DND-41 (cell line): ENCODE data around the gene R3HDM4.

Experiments
- ATAC-seq: fragments of 200-7000 bp; cut with Tn5 transposase; 3 replicates; pipeline ENCODE4 v1.9.1; 2021; ENCODE audit warnings: low read depth; ENCODE audit not compliant: insufficient read depth
- DNase-seq: peaks from one replicate; pipeline ENCODE4 v3.0.0-alpha.2; 2020
- H2AFZ ChIP-seq: 2 replicates; pipeline ENCODE4 v1.6.0; 2012; ENCODE audit warnings: low read depth, low read length
- H3K27ac ChIP-seq: 2 replicates; pipeline ENCODE4 v1.5.1; 2012; ENCODE audit warnings: low read length, inconsistent platforms
- H3K27me3 ChIP-seq: fragments of 200-600 bp; sonication (generic); 2 replicates; pipeline ENCODE4 v1.6.0; 2012; ENCODE audit warnings: low read length, mild to moderate bottlenecking, inconsistent platforms; ENCODE audit not compliant: insufficient read depth, poor library complexity
- H3K36me3 ChIP-seq: 2 replicates; pipeline ENCODE4 v1.5.1; 2012; ENCODE audit warnings: low read length, inconsistent platforms; ENCODE audit not compliant: insufficient read depth
- H3K4me1 ChIP-seq: 2 replicates; pipeline ENCODE4 v1.5.1; 2012; ENCODE audit warnings: mild to moderate bottlenecking, low read length; ENCODE audit not compliant: insufficient read depth
- H3K4me2 ChIP-seq: 2 replicates; pipeline ENCODE4 v1.6.0; 2012; ENCODE audit warnings: mild to moderate bottlenecking, moderate library complexity, low read length, inconsistent platforms; ENCODE audit not compliant: insufficient read depth
- H3K4me3 ChIP-seq, 2 experiments: fragments of 200-600 bp in 1 of 2; shearing (Covaris generic) in 1 of 2; 2 replicates each; pipeline ENCODE4 v1.5.1; 2012 to 2016; ENCODE audit warnings: inconsistent platforms in 2 of 2, low read length in 2 of 2, mild to moderate bottlenecking in 2 of 2, low read depth in 1 of 2, moderate library complexity in 1 of 2
- H3K79me2 ChIP-seq: 2 replicates; pipeline ENCODE4 v1.6.0; 2012; ENCODE audit warnings: low read length, inconsistent platforms; ENCODE audit not compliant: insufficient read depth
- H3K9ac ChIP-seq: 2 replicates; pipeline ENCODE4 v1.6.0; 2012; ENCODE audit warnings: low read depth, mild to moderate bottlenecking, inconsistent platforms, low read length, moderate library complexity
- H3K9me3 ChIP-seq: 2 replicates; pipeline ENCODE4 v1.5.1; 2012; ENCODE audit warnings: low read length, moderate library complexity, mild to moderate bottlenecking, inconsistent platforms; ENCODE audit not compliant: insufficient read depth, severe bottlenecking
- H4K20me1 ChIP-seq: 2 replicates; pipeline ENCODE4 v1.6.0; 2012; ENCODE audit warnings: low read length; ENCODE audit not compliant: insufficient read depth
- EZH2 ChIP-seq: IDR thresholded peaks from 3 replicates; pipeline ENCODE4 v1.6.1; 2012; ENCODE audit warnings: borderline replicate concordance, low read depth, mild to moderate bottlenecking, moderate library complexity, low read length, inconsistent platforms; ENCODE audit not compliant: severe bottlenecking
- TF ChIP-seq, protein P1 (sequence below): IDR thresholded peaks from 2 replicates; pipeline ENCODE4 v1.5.1; 2012; ENCODE audit warnings: borderline replicate concordance, low read length, moderate library complexity, mild to moderate bottlenecking; ENCODE audit not compliant: poor library complexity, severe bottlenecking; ENCODE audit errors: extremely low read depth

The R3HDM4 gene

DNA sequence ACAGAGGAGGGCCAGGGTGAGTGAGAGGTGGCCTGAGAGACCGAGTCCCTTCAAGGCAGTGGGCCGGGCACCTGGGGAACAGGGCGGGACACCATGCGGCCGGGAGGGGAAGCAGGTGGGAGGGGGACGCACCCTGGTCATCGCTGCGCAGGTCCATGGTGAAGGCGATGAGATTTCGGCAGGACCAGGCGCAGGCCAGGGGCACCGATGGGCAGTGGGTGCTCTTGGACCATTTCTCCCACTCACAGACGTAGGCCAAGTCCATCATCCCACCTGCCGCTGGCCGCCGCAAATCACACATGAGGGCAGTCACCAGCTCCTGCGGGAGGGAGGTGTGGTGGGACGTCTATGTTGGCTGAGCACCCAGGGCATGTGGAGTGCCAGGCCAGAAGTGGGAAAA, 22.2 kb downstream of the R3HDM4 start:
- Histone ChIP-seq H3K79me2 (peaks cover 21% of the 10 kb centered on the region), H3K27ac (no peak overlapping the region), H4K20me1 (peaks cover 1% of the 10 kb centered on the region; the same call in 1 of the 2 replicates), H3K9me3 (no peaks in the 10 kb centered on the region), H3K4me3 (no peak overlapping the region), H3K4me2 (peak overlapping the region; percentile 28), H3K4me1 (peaks cover 27% of the 10 kb centered on the region), H3K9ac (no peak overlapping the region), H3K27me3 (no peaks in the 10 kb centered on the region), H3K36me3 (peaks cover 47% of the 10 kb centered on the region), H2AFZ (no peak overlapping the region)
- no peak for ATAC-seq
- no peak for DNase-seq
- TF ChIP-seq, protein P1, sequence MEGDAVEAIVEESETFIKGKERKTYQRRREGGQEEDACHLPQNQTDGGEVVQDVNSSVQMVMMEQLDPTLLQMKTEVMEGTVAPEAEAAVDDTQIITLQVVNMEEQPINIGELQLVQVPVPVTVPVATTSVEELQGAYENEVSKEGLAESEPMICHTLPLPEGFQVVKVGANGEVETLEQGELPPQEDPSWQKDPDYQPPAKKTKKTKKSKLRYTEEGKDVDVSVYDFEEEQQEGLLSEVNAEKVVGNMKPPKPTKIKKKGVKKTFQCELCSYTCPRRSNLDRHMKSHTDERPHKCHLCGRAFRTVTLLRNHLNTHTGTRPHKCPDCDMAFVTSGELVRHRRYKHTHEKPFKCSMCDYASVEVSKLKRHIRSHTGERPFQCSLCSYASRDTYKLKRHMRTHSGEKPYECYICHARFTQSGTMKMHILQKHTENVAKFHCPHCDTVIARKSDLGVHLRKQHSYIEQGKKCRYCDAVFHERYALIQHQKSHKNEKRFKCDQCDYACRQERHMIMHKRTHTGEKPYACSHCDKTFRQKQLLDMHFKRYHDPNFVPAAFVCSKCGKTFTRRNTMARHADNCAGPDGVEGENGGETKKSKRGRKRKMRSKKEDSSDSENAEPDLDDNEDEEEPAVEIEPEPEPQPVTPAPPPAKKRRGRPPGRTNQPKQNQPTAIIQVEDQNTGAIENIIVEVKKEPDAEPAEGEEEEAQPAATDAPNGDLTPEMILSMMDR: no peak
- no peak for TF ChIP-seq EZH2

DNA sequence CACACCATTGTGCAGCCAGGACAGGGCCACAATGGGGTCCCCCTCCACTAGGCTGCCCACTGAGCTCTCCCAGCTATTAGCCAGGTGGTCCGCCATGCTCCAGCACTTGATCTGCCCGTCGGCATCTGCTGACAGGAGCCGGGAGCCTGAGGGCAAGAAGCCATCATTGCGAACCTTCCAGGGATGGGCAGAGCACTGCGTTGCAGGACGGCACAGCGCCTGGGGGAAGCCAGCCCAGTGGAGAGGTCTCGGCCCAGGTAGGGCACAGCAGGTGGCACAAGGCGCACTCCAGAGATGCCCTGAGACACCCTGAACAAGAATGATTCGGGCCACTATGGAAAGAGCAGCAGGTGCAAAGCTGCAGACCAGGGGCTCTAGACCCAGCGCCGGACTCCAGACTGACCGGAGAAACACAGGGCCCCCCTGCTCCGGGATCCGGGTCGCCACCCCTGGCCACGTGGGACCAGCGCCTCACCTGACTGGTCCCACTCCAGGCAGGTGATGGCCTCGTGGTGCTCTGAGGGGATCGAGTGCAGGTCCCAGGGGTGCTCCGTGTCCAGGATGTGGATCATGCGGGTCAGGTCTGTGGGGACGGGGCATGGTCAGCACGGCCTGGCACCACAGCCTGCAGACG, 23.2 kb downstream of the R3HDM4 start:
- ATAC-seq: no peak
- no peak for TF ChIP-seq EZH2
- TF ChIP-seq, protein P1: no peak
- Histone ChIP-seq H3K9me3 (no peaks in the 10 kb centered on the region), H3K9ac (no peak overlapping the region), H3K4me2 (no peak overlapping the region), H3K4me1 (peaks cover 27% of the 10 kb centered on the region), H3K36me3 (peaks cover 57% of the 10 kb centered on the region), H2AFZ (no peak overlapping the region), H4K20me1 (peaks cover 5% of the 10 kb centered on the region; the same call in 1 of the 2 replicates), H3K27me3 (no peaks in the 10 kb centered on the region), H3K79me2 (peaks cover 21% of the 10 kb centered on the region), H3K27ac (no peak overlapping the region), H3K4me3 (no peak overlapping the region)
- no peak for DNase-seq

GRCh38 chr19:888581-889385, 24.2 kb downstream of the R3HDM4 start:
- H3K9me3 ChIP-seq: no peaks in the 10 kb centered on the region
- no peak overlapping the region for H3K4me3 ChIP-seq
- DNase-seq: no peak
- no peak overlapping the region for H3K4me2 ChIP-seq
- ATAC-seq: no peak
- no peak overlapping the region for H3K27ac ChIP-seq
- peaks cover 20% of the 10 kb centered on the region for H3K4me1 ChIP-seq
- H3K79me2 ChIP-seq: peaks cover 21% of the 10 kb centered on the region
- TF ChIP-seq EZH2: no peak
- TF ChIP-seq, protein P1: no peak
- no peak overlapping the region for H3K9ac ChIP-seq
- peaks cover 65% of the 10 kb centered on the region for H3K36me3 ChIP-seq
- no peaks in the 10 kb centered on the region for H3K27me3 ChIP-seq
- peaks cover 5% of the 10 kb centered on the region for H4K20me1 ChIP-seq
- H2AFZ ChIP-seq: no peak overlapping the region
